Activated CD4-positive, alpha-beta T cell treated with anti-CD3 and anti-CD28 coated beads, Interleukin-2, amount 10 ng/mL, durations not matched to agents 24 days and 14 days (primary cell): ENCODE data around the gene MPHOSPH9. TPM values are rescaled to one million over a fixed set of nuclear protein-coding genes. Genes with fewer than 3 reads are reported as not detected.
"Not testable (repeated sequence)": the region's sequence is repeated elsewhere in the genome, so short reads cannot be mapped to it uniquely, and the experiment has no call there.

Experiments used
- DNase-seq: peaks from one replicate; pipeline ENCODE4 v3.0.0; 2022
- H3K27ac Mint-ChIP-seq: one replicate; pipeline ENCODE4 v1.8.0; 2022; ENCODE audit warnings: mild to moderate bottlenecking, mixed read lengths
- H3K27me3 Mint-ChIP-seq: one replicate; pipeline ENCODE4 v1.8.0; 2022; ENCODE audit warnings: mixed read lengths
- H3K36me3 Mint-ChIP-seq: one replicate; pipeline ENCODE4 v1.8.0; 2022; ENCODE audit warnings: low read depth, mild to moderate bottlenecking, mixed read lengths
- H3K4me1 Mint-ChIP-seq: one replicate; pipeline ENCODE4 v1.8.0; 2021; ENCODE audit warnings: mixed read lengths
- H3K4me3 Mint-ChIP-seq: one replicate; pipeline ENCODE4 v1.8.0; 2022; ENCODE audit warnings: mild to moderate bottlenecking, moderate library complexity, mixed read lengths
- H3K9me3 Mint-ChIP-seq: one replicate; pipeline ENCODE4 v1.8.0; 2021; ENCODE audit warnings: mixed read lengths
- intact Hi-C: fragments of 100-400 bp; cut with micrococcal nuclease; formaldehyde crosslinking; loops from one replicate; pipeline ENCODE4 v1.15.1; 2023
- total RNA-seq: library from RNA; stranded (reverse); gene quantifications from 2 replicates; pipeline ENCODE4 v1.2.3, GENCODE V29; 2022

Gene MPHOSPH9
- total RNA-seq, 1 donor from 2014 or later = 90.3 TPM

- not testable (repeated sequence) for DNase-seq
- H3K4me1 Mint-ChIP-seq = peaks cover 41% of the 10 kb centered on the region
These were observed 16.2 kb upstream of the MPHOSPH9 start for GRCh38 chr12:123248996-123249741.

GRCh38 chr12:123248129-123248528 is 15.2 kb upstream of the MPHOSPH9 start:
- H3K4me3 Mint-ChIP-seq, intact Hi-C loops, DNase-seq, H3K9me3 Mint-ChIP-seq, H3K27me3 Mint-ChIP-seq: not testable (repeated sequence)
- Mint-ChIP-seq H3K27ac (peak overlapping the region; percentile 23), H3K4me1 (peaks cover 43% of the 10 kb centered on the region), H3K36me3 (peaks cover 40% of the 10 kb centered on the region)

More at GRCh38 chr12:123248996-123249741, 16.2 kb upstream of the MPHOSPH9 start:
- intact Hi-C loops, H3K27ac Mint-ChIP-seq, H3K27me3 Mint-ChIP-seq, H3K4me3 Mint-ChIP-seq, H3K9me3 Mint-ChIP-seq: not testable (repeated sequence)
- peaks cover 42% of the 10 kb centered on the region for H3K36me3 Mint-ChIP-seq

GRCh38 chr12:123245678-123246077 is 12.7 kb upstream of the MPHOSPH9 start:
- peaks cover 50% of the 10 kb centered on the region for H3K4me1 Mint-ChIP-seq
- no peak for DNase-seq
- H3K4me3 Mint-ChIP-seq = no peak overlapping the region
- no peaks in the 10 kb centered on the region for H3K9me3 Mint-ChIP-seq
- no peaks in the 10 kb centered on the region for H3K27me3 Mint-ChIP-seq
- peaks cover 50% of the 10 kb centered on the region for H3K36me3 Mint-ChIP-seq
- intact Hi-C loops = no loop called here
- H3K27ac Mint-ChIP-seq = peak overlapping the region; percentile 25

GRCh38 chr12:123243671-123244262 is 10.8 kb upstream of the MPHOSPH9 start:
- H3K27ac Mint-ChIP-seq = peak overlapping the region; percentile 65
- no peaks in the 10 kb centered on the region for H3K27me3 Mint-ChIP-seq
- intact Hi-C loops = no loop called here
- DNase-seq = no peak
- H3K36me3 Mint-ChIP-seq = peaks cover 49% of the 10 kb centered on the region
- no peaks in the 10 kb centered on the region for H3K9me3 Mint-ChIP-seq
- H3K4me1 Mint-ChIP-seq = peaks cover 42% of the 10 kb centered on the region
- H3K4me3 Mint-ChIP-seq = no peak overlapping the region

GRCh38 chr12:123242116-123242904 is 9.4 kb upstream of the MPHOSPH9 start:
- DNase-seq = no peak
- peak overlapping the region; percentile 57 for H3K27ac Mint-ChIP-seq
- peak overlapping the region; percentile 31 for H3K4me3 Mint-ChIP-seq
- peaks cover 42% of the 10 kb centered on the region for H3K4me1 Mint-ChIP-seq
- H3K36me3 Mint-ChIP-seq = peaks cover 42% of the 10 kb centered on the region
- intact Hi-C loops = no loop called here
- H3K9me3 Mint-ChIP-seq = no peaks in the 10 kb centered on the region
- no peaks in the 10 kb centered on the region for H3K27me3 Mint-ChIP-seq

GRCh38 chr12:123238961-123239360 is 6.0 kb upstream of the MPHOSPH9 start:
- H3K27ac Mint-ChIP-seq = no peak overlapping the region
- peaks cover 38% of the 10 kb centered on the region for H3K4me1 Mint-ChIP-seq
- H3K9me3 Mint-ChIP-seq = no peaks in the 10 kb centered on the region
- no peak for DNase-seq
- H3K36me3 Mint-ChIP-seq = peaks cover 37% of the 10 kb centered on the region
- H3K27me3 Mint-ChIP-seq = no peaks in the 10 kb centered on the region
- H3K4me3 Mint-ChIP-seq = no peak overlapping the region
- intact Hi-C loops = loop anchor here (1.0 to 10.0 kb wide), 4 partner anchors 16 to 344 kb away; partner anchors contain the start of genes PITPNM2 and VPS37B

- Mint-ChIP-seq H3K4me3 (peak overlapping the region; percentile 68), H3K27me3 (no peaks in the 10 kb centered on the region), H3K9me3 (peaks cover under 1% of the 10 kb centered on the region), H3K36me3 (peaks cover 39% of the 10 kb centered on the region), H3K4me1 (peaks cover 36% of the 10 kb centered on the region), H3K27ac (peak overlapping the region; percentile 80)
- no peak for DNase-seq
- intact Hi-C loops = loop anchor here (1.0 to 10.0 kb wide), 4 partner anchors 15 to 344 kb away; partner anchors contain the start of genes PITPNM2 and VPS37B
These were observed 5.4 kb upstream of the MPHOSPH9 start for GRCh38 chr12:123238330-123238682.

- H3K27ac Mint-ChIP-seq = peak overlapping the region; percentile 80
- DNase-seq = peak; percentile 90
- peaks cover 3% of the 10 kb centered on the region for H3K9me3 Mint-ChIP-seq
- intact Hi-C loops = loop anchor here (1.0 to 10.0 kb wide), 5 partner anchors 14 to 343 kb away; partner anchors contain the start of genes PITPNM2 and VPS37B
- H3K4me3 Mint-ChIP-seq = peak overlapping the region; percentile 68
- H3K36me3 Mint-ChIP-seq = peaks cover 42% of the 10 kb centered on the region
- peaks cover 39% of the 10 kb centered on the region for H3K4me1 Mint-ChIP-seq
- peaks cover 3% of the 10 kb centered on the region for H3K27me3 Mint-ChIP-seq
These were observed 4.8 kb upstream of the MPHOSPH9 start for GRCh38 chr12:123237646-123238329.

- peak overlapping the region; percentile 95 for H3K4me3 Mint-ChIP-seq
- H3K27ac Mint-ChIP-seq = peak overlapping the region; percentile 99
- H3K4me1 Mint-ChIP-seq = peaks cover 47% of the 10 kb centered on the region
- H3K27me3 Mint-ChIP-seq = peaks cover 3% of the 10 kb centered on the region
- DNase-seq = no peak
- intact Hi-C loops = loop anchor here (2.0 to 10.0 kb wide), 5 partner anchors 37 to 339 kb away; partner anchors contain the start of genes CDK2AP1, OGFOD2, SBNO1 and VPS37B
- H3K36me3 Mint-ChIP-seq = peaks cover 33% of the 10 kb centered on the region
- H3K9me3 Mint-ChIP-seq = peaks cover 3% of the 10 kb centered on the region
These were observed 766 bp upstream of the MPHOSPH9 start for GRCh38 chr12:123233505-123234308.

- H3K4me3 Mint-ChIP-seq = peak overlapping the region; percentile 95
These were observed 502 bp downstream of the MPHOSPH9 start for GRCh38 chr12:123232472-123232806.

GRCh38 chr12:123231931-123232330 is 1.0 kb downstream of the MPHOSPH9 start:
- no peak for DNase-seq
- peaks cover 3% of the 10 kb centered on the region for H3K9me3 Mint-ChIP-seq
- intact Hi-C loops = loop anchor here (1.0 to 10.0 kb wide), 6 partner anchors 9 to 337 kb away; partner anchors contain the start of genes CDK2AP1, OGFOD2, SBNO1 and VPS37B
- peaks cover 3% of the 10 kb centered on the region for H3K27me3 Mint-ChIP-seq
- H3K36me3 Mint-ChIP-seq = peaks cover 33% of the 10 kb centered on the region
- H3K27ac Mint-ChIP-seq = peak overlapping the region; percentile 99
- H3K4me3 Mint-ChIP-seq = peak overlapping the region; percentile 95
- peaks cover 46% of the 10 kb centered on the region for H3K4me1 Mint-ChIP-seq

More at GRCh38 chr12:123232472-123232806, 502 bp downstream of the MPHOSPH9 start:
- Mint-ChIP-seq H3K9me3 (peaks cover 3% of the 10 kb centered on the region), H3K4me1 (peaks cover 48% of the 10 kb centered on the region), H3K36me3 (peaks cover 32% of the 10 kb centered on the region), H3K27me3 (peaks cover 3% of the 10 kb centered on the region), H3K27ac (peak overlapping the region; percentile 99)
- DNase-seq = no peak
- intact Hi-C loops = loop anchor here (1.0 to 10.0 kb wide), 6 partner anchors 9 to 338 kb away; partner anchors contain the start of genes CDK2AP1, OGFOD2, SBNO1 and VPS37B

GRCh38 chr12:123229051-123229450 is 3.9 kb downstream of the MPHOSPH9 start:
- Mint-ChIP-seq H3K4me1 (peaks cover 50% of the 10 kb centered on the region), H3K9me3 (peaks cover 3% of the 10 kb centered on the region), H3K27ac (peak overlapping the region; percentile 73), H3K4me3 (peak overlapping the region; percentile 73), H3K36me3 (peaks cover 39% of the 10 kb centered on the region), H3K27me3 (peaks cover 3% of the 10 kb centered on the region)
- no peak for DNase-seq
- intact Hi-C loops = loop anchor here (10.0 kb wide), 1 partner anchor 1154 kb away; the partner anchor contains the start of gene MLXIP
